ENCODE results near the gene DEFB132. TPM values are rescaled to one million over a fixed set of nuclear protein-coding genes. Genes with fewer than 3 reads are reported as not detected.

The DEFB132 gene
- total and polyA plus RNA-seq, 9 of the 15 experiments (the other 6 are each of a cell fraction or from before 2014, with no cell fraction given), result not detected

- TF ChIP-seq ETS1 (conservative IDR thresholded peaks at IDR 0.05; ENCODE audit: control insufficient read depth, low read depth, low read length) (no peak; the same call in 1 of the 2 replicates), CBFA2T3 (IDR thresholded peaks at IDR 0.05) (no peak), TFAM (CRISPR knock-in tag; conservative IDR thresholded peaks at IDR 0.05) (no peak), CBX5 (IDR thresholded peaks at IDR 0.05; ENCODE audit: borderline replicate concordance, low read depth) (no peak), PURB (CRISPR knock-in tag; IDR thresholded peaks at IDR 0.05; ENCODE audit: low read depth) (no peak), ZNF408 (CRISPR knock-in tag; IDR thresholded peaks at IDR 0.05; ENCODE audit: low read depth) (no peak), ZNF318 (IDR thresholded peaks at IDR 0.05; ENCODE audit: borderline replicate concordance in 1 of 2, low read depth in 1 of 2) (no peak), STAG1 (CRISPR knock-in tag; IDR thresholded peaks at IDR 0.05; ENCODE audit: borderline replicate concordance) (no peak), TFE3 (CRISPR knock-in tag; IDR thresholded peaks at IDR 0.05) (no peak), MED1 (CRISPR knock-in tag; IDR thresholded peaks at IDR 0.05; ENCODE audit: borderline replicate concordance) (no peak), NR2C1 (IDR thresholded peaks at IDR 0.05) (peak; percentile 53), NR2C1 (tag; IDR thresholded peaks at IDR 0.05) (peak; percentile 29; the same call in 1 of the 2 replicates), ZSCAN32 (CRISPR knock-in tag; IDR thresholded peaks at IDR 0.05) (no peak), ZNF311 (CRISPR knock-in tag; IDR thresholded peaks at IDR 0.05) (no peak), SPI1 (IDR thresholded peaks at IDR 0.05; ENCODE audit: borderline replicate concordance, low read depth, low read length) (no peak), ZFX (CRISPR knock-in tag; IDR thresholded peaks at IDR 0.05) (peak; percentile 65), HMGN3 (IDR thresholded peaks at IDR 0.05; ENCODE audit: borderline replicate concordance, extremely low read depth, insufficient read length, low read depth, low read length) (no peak), PTRF (tag; IDR thresholded peaks at IDR 0.05) (no peak)
These were observed 32.7 kb downstream of the DEFB132 start, which contains the start of gene C20orf96 (continued) for GRCh38 chr20:290084-290831.
